ENCODE measurements around the gene TXNRD2.

Gene TXNRD2

GRCh38 chr22:19941365-19942082 is at the start of gene TXNRD2, which contains the start of gene COMT:
Gene TXNRD2 (minus strand): TSS chr22:19941818. CDS start chr22:19941803, 15 bp downstream.
Gene COMT (plus strand): TSS chr22:19941772. CDS start chr22:19962527, 20,755 bp downstream.
- Histone ChIP-seq H3K9me3 (ENCODE audit: low read length) (peaks cover 3% of the 10 kb centered on the region), H3K4me3 (ENCODE audit: low read length) (no peak within 1 kb of the TSS), H2AFZ (ENCODE audit: low read depth, low read length) (peak within 1 kb of the TSS; percentile 87), H3K36me3 (ENCODE audit: insufficient read depth, low read length) (no peaks in the 10 kb centered on the region), H3K4me1 (ENCODE audit: insufficient read depth, low read length) (peaks cover 19% of the 10 kb centered on the region), H3K27me3 (ENCODE audit: insufficient read depth, low read length) (no peaks in the 10 kb centered on the region)

- H3K9me3 ChIP-seq (ENCODE audit: low read length) = no peaks in the 10 kb centered on the region
- no peak overlapping the region for H3K4me3 ChIP-seq (ENCODE audit: low read length)
- no peak overlapping the region for H2AFZ ChIP-seq (ENCODE audit: low read depth, low read length)
- no peaks in the 10 kb centered on the region for H3K27me3 ChIP-seq (ENCODE audit: insufficient read depth, low read length)
- peaks cover 5% of the 10 kb centered on the region for H3K4me1 ChIP-seq (ENCODE audit: insufficient read depth, low read length)
- H3K36me3 ChIP-seq (ENCODE audit: insufficient read depth, low read length) = no peaks in the 10 kb centered on the region
These were observed 49.7 kb upstream of the TXNRD2 start for GRCh38 chr22:19991395-19991644.

DNA sequence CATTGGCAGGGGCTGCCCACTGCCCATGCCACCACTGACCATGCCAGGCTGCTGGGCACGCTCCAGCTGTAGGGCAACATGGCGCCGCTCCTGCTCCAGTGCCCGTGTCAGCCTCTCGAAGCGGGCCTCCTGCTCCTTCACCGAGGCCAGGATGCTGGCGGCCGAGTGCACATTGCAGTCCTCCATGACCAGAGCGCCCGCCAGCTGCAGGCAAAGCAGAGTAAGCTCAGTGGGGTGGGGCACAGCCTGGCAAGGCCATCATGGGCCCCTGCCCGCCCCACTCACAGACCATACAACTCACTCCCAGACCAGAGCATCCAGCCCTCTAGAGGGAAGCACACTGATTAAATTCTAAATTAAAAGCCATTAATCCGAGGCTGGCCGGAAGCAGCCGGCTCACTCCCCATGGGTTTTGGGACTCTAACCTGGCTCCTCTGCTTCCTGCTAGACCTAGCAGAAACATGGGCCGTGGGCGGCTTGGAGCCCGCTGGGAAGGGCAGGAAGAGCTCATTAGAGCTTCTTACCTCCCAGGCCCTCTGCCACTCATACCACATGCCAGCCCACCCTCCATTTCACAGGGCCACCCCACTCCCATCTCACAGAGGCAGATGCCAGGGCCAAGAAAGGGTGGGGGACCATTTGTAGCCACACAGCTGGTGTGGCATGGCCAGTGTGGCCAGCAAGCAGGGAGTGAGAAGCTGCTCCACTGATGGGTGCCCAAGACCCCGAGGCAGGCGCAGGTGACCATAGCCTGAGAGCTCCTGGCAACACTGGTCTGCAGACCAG is 49.2 kb upstream of the TXNRD2 start:
- no peaks in the 10 kb centered on the region for H3K9me3 ChIP-seq (ENCODE audit: low read length)
- H3K4me1 ChIP-seq (ENCODE audit: insufficient read depth, low read length) = peaks cover 10% of the 10 kb centered on the region
- H2AFZ ChIP-seq (ENCODE audit: low read depth, low read length) = no peak overlapping the region
- H3K36me3 ChIP-seq (ENCODE audit: insufficient read depth, low read length) = no peaks in the 10 kb centered on the region
- H3K27me3 ChIP-seq (ENCODE audit: insufficient read depth, low read length) = no peaks in the 10 kb centered on the region
- H3K4me3 ChIP-seq (ENCODE audit: low read length) = no peak overlapping the region

GRCh38 chr22:19990188-19990587 is 48.6 kb upstream of the TXNRD2 start:
- H3K27me3 ChIP-seq (ENCODE audit: insufficient read depth, low read length) = no peaks in the 10 kb centered on the region
- H3K36me3 ChIP-seq (ENCODE audit: insufficient read depth, low read length) = peaks cover 3% of the 10 kb centered on the region
- no peak overlapping the region for H2AFZ ChIP-seq (ENCODE audit: low read depth, low read length)
- peaks cover 17% of the 10 kb centered on the region for H3K4me1 ChIP-seq (ENCODE audit: insufficient read depth, low read length)
- H3K4me3 ChIP-seq (ENCODE audit: low read length) = no peak overlapping the region
- no peaks in the 10 kb centered on the region for H3K9me3 ChIP-seq (ENCODE audit: low read length)

DNA sequence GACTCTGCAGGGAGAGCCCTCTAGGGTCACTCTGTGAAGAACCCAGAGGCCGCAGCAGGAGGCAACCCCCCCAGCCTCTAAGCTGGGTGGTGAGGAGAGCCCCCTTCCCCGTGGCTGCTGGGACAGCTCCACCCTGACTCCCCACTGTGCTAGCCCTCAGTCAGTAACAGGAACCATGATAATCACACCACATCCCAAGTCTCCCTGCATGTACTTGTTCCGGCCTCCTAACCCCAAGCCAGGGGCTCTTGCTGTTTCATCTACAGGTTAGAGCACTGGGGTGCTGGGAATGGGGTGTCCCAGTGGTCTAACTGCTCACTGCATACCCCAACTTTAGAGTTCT is 48.1 kb upstream of the TXNRD2 start:
- Histone ChIP-seq H3K36me3 (ENCODE audit: insufficient read depth, low read length) (peaks cover 3% of the 10 kb centered on the region), H3K4me1 (ENCODE audit: insufficient read depth, low read length) (peaks cover 22% of the 10 kb centered on the region), H3K9me3 (ENCODE audit: low read length) (no peaks in the 10 kb centered on the region), H2AFZ (ENCODE audit: low read depth, low read length) (no peak overlapping the region), H3K4me3 (ENCODE audit: low read length) (no peak overlapping the region), H3K27me3 (ENCODE audit: insufficient read depth, low read length) (no peaks in the 10 kb centered on the region)

DNA sequence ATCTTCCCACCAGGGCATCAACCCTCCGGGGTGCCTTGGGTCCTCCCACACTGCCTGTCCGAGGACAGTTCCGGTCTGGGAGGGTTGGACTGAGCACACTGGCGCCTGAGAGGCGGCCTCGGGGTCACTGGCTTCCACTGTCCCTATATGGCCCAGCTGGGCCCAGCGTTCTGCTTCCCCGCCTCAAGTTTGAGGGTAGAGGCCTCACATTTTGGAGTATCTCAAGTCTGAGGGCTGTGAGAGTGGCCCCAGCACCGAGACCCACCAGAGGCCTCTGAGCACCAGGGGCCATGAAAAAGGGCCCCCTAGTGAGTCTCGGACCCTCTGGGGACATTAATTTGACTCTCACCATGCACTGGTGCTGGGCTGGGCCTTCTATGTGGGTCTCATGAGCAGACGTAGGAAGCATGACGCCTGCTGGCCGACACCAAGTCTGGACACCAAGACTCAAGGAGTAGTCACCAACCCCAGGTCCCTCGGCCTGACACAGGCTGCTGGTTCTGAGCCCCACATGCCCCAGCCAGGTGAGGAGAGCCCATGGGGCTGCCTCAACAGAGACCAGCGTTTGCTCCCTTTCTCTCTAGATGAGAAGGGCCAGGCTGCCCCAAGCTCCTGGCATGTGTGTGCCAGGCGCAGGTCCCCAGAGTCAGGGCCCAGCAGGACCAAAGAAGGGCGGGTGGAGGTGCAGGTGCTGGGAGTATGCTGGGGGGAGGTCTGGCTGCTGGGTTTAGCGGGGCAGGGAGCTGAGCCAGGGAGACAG is 47.5 kb upstream of the TXNRD2 start:
- Histone ChIP-seq H3K4me1 (ENCODE audit: insufficient read depth, low read length) (peaks cover 27% of the 10 kb centered on the region), H2AFZ (ENCODE audit: low read depth, low read length) (no peak overlapping the region), H3K36me3 (ENCODE audit: insufficient read depth, low read length) (peaks cover 3% of the 10 kb centered on the region), H3K9me3 (ENCODE audit: low read length) (no peaks in the 10 kb centered on the region), H3K27me3 (ENCODE audit: insufficient read depth, low read length) (no peaks in the 10 kb centered on the region), H3K4me3 (ENCODE audit: low read length) (no peak overlapping the region)

DNA sequence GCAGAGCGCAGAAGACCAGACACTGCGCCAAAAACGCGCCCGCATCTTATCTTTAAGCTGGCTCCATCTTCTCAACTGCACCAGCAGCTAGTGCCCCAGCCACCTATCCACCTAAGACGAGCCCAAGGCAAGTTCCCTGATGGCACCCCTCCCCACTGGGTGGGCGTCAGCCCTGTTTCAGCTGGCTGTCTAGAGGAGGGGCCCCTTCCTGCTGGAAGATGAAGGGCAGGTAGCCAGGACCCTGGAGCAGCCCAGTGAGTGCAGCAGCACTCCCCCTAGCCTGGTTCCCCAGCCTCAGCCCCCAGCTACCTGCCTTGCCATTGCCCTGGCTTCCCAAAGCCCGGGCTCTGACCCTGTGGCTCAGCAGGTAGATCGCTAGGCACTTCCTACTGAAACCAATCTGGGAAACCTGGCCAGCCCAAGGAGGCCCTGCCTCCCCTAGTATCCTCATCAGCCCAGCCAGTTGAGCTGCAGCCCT is 46.8 kb upstream of the TXNRD2 start:
- Histone ChIP-seq H2AFZ (ENCODE audit: low read depth, low read length) (no peak overlapping the region), H3K36me3 (ENCODE audit: insufficient read depth, low read length) (peaks cover 3% of the 10 kb centered on the region), H3K27me3 (ENCODE audit: insufficient read depth, low read length) (no peaks in the 10 kb centered on the region), H3K4me1 (ENCODE audit: insufficient read depth, low read length) (peaks cover 32% of the 10 kb centered on the region), H3K4me3 (ENCODE audit: low read length) (no peak overlapping the region), H3K9me3 (ENCODE audit: low read length) (no peaks in the 10 kb centered on the region)

DNA sequence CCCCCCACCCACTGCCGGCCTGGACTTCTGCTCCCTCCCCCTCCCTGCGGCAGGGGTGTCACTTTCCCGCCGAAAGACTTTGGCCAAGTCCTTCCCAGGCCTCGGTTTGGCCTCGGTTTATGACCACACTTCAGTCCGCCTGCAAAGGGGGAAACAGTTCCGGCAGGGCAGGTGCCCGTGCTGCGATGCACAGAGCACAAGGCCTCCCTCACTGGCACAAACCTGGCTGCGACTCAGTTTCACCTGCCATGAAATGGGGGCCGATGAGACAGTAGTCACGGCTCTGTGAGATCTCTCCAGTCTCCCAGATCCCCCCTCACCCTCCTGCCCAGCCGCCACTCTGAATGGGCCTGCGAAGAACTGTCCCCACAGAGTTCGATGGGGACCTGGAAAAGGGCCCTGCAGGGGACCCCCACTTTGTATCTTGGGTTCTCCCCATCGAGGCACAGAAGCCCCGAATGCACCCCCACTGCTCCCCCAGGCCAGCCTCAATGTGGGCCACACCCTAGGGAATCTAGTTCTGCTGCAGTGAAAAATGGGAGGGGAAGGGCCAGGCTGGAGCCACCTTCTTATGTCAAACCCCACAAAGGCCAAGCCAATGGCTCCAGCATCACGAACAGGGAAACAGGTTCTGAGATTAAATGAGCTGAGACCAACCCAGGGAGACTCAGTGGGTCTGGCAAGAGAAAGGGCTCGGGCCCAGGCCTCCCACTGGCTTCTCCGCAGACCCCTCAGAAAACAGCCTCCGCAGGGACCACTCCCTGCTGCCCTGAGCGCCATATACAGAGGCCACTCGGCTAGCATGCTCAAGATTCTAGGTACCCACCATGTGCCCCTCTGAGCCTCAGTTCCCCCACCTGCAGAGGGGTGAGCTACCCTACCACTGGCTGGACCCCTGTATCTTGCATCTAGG is 46.0 kb upstream of the TXNRD2 start:
- H3K4me1 ChIP-seq (ENCODE audit: insufficient read depth, low read length) = peaks cover 32% of the 10 kb centered on the region
- H3K36me3 ChIP-seq (ENCODE audit: insufficient read depth, low read length) = peaks cover 6% of the 10 kb centered on the region
- no peaks in the 10 kb centered on the region for H3K9me3 ChIP-seq (ENCODE audit: low read length)
- H3K4me3 ChIP-seq (ENCODE audit: low read length) = peak overlapping the region; percentile 4
- H2AFZ ChIP-seq (ENCODE audit: low read depth, low read length) = no peak overlapping the region
- H3K27me3 ChIP-seq (ENCODE audit: insufficient read depth, low read length) = no peaks in the 10 kb centered on the region

DNA sequence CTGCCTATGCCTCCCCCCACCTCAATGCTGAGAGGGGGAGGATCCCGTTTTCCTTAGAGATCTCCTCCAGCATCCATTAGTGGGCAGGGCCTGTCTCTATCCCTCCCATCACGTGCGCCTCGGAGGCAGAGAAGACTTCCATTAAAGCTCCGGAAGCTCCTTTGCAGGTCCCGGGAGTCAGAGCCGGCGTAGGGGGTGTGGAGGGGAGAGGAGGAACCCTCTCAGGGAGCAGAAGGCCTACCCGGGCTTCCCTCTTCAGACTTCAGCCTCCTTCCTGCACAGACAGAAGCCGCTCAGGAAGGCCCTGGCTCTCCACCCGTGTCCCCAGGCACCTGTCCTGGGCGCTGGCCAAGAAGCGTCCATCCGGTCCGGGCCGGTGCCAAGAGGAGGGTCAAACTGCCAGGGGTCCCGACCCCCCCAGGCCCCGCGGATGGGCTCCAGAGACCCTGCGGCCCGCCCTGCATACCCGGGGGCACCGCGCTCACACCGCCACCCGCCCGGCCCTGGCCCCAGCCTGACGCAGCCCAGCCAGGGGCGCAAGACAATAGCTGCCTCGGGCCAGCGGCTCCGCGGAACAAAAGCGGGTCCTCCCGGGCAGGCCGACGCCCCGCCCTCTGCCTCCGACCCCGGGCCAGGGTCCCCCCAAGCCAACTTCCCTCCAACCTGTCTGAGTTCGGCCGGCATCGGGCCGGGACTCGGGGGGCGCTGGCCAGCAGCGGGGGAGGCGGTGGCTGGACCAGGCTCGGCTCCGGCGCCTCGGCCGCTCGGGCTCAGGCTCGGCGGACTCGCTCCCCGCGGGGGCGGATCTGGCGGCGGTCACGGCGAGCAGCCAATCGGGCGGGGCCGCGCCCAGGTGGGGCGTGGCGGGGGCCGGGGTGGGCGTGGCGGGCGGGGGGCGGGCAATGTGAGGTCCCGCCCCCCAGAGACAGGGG is 45.1 kb upstream of the TXNRD2 start:
- H3K27me3 ChIP-seq (ENCODE audit: insufficient read depth, low read length) = no peaks in the 10 kb centered on the region
- peak overlapping the region; percentile 11 for H2AFZ ChIP-seq (ENCODE audit: low read depth, low read length)
- peaks cover 32% of the 10 kb centered on the region for H3K4me1 ChIP-seq (ENCODE audit: insufficient read depth, low read length)
- peak overlapping the region; percentile 76 for H3K4me3 ChIP-seq (ENCODE audit: low read length)
- no peaks in the 10 kb centered on the region for H3K9me3 ChIP-seq (ENCODE audit: low read length)
- H3K36me3 ChIP-seq (ENCODE audit: insufficient read depth, low read length) = peaks cover 13% of the 10 kb centered on the region

GRCh38 chr22:19986011-19986409 is 44.4 kb upstream of the TXNRD2 start:
- Histone ChIP-seq H3K36me3 (ENCODE audit: insufficient read depth, low read length) (peaks cover 19% of the 10 kb centered on the region), H3K4me1 (ENCODE audit: insufficient read depth, low read length) (peaks cover 32% of the 10 kb centered on the region), H3K27me3 (ENCODE audit: insufficient read depth, low read length) (no peaks in the 10 kb centered on the region), H3K4me3 (ENCODE audit: low read length) (peak overlapping the region; percentile 76), H2AFZ (ENCODE audit: low read depth, low read length) (no peak overlapping the region), H3K9me3 (ENCODE audit: low read length) (no peaks in the 10 kb centered on the region)

GRCh38 chr22:19984851-19985811 is 43.5 kb upstream of the TXNRD2 start:
- no peaks in the 10 kb centered on the region for H3K9me3 ChIP-seq (ENCODE audit: low read length)
- H3K36me3 ChIP-seq (ENCODE audit: insufficient read depth, low read length) = peaks cover 28% of the 10 kb centered on the region
- H3K4me1 ChIP-seq (ENCODE audit: insufficient read depth, low read length) = peaks cover 32% of the 10 kb centered on the region
- peak overlapping the region; percentile 76 for H3K4me3 ChIP-seq (ENCODE audit: low read length)
- H2AFZ ChIP-seq (ENCODE audit: low read depth, low read length) = no peak overlapping the region
- H3K27me3 ChIP-seq (ENCODE audit: insufficient read depth, low read length) = no peaks in the 10 kb centered on the region

All from neuron (in vitro differentiated cells).